Measurements from ENCODE around the gene RFC2.

RFC2 gene

GRCh38 chr7:74277636-74278035 lies 23.4 kb upstream of the RFC2 start:
- DNase-seq (ENCODE audit: low read depth), result no peak
- TF ChIP-seq POLR2A (IDR thresholded peaks at IDR 0.05; ENCODE audit: extremely low read depth, insufficient read length), result no peak
- TF ChIP-seq, protein P1, sequence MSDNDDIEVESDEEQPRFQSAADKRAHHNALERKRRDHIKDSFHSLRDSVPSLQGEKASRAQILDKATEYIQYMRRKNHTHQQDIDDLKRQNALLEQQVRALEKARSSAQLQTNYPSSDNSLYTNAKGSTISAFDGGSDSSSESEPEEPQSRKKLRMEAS (IDR thresholded peaks at IDR 0.05; ENCODE audit: low read depth, low read length), result no peak
- TF ChIP-seq MYC (IDR thresholded peaks at IDR 0.05; ENCODE audit: low read depth, low read length), result no peak
- TF ChIP-seq CTCF (IDR thresholded peaks at IDR 0.05; ENCODE audit: low read depth, low read length), result no peak
- H3K4me3 ChIP-seq (ENCODE audit: low read depth, low read length), result no peak overlapping the region

- DNase-seq (ENCODE audit: low read depth), result peak; percentile 75
These were observed 21.2 kb upstream of the RFC2 start for GRCh38 chr7:74275401-74275881.

DNA sequence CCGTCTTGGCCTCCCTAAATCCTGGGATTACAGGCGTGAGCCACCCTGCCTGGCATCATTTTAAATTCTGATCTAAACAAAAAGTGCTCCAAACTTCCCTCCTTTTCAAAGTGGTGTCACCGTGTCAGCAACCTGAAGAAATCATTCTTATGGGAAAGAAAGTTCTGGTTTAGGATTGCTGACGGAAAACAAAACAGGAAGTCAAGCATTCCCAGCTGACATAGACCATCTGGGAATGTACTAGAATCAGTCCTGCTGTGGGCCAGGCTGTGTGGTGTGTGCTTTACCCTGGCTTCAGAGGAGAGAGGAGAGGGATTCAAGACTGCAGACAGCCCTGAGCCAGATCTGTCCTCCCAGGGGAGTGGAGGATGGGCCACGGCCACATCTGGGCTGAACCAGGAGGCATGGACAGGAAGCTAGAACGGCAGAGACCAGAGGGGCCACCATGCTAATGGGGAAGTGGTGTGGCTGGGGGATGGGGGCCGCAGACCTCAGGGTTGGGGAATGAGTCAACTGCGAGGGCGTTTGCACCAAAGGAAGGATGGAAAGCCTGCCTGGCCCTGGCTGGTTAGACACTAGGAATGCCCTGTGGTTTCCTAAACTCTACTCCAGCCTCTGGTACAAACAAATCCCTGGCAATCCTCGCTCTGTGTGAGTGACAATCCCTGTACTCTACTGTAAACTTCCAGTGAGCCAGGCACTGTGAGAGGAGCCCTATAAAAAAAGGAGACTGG lies 18.3 kb upstream of the RFC2 start:
- H3K4me3 ChIP-seq (ENCODE audit: low read depth, low read length), result peak overlapping the region; percentile 40
- TF ChIP-seq POLR2A (IDR thresholded peaks at IDR 0.05; ENCODE audit: extremely low read depth, insufficient read length) (no peak), CTCF (IDR thresholded peaks at IDR 0.05; ENCODE audit: low read depth, low read length) (no peak), MYC (IDR thresholded peaks at IDR 0.05; ENCODE audit: low read depth, low read length) (peak; percentile 98)
- TF ChIP-seq, protein P1 (IDR thresholded peaks at IDR 0.05; ENCODE audit: low read depth, low read length), result peak; percentile 92
- DNase-seq (ENCODE audit: low read depth), result peak; percentile 100

More at GRCh38 chr7:74275401-74275881, 21.2 kb upstream of the RFC2 start:
- TF ChIP-seq, protein P1 (IDR thresholded peaks at IDR 0.05; ENCODE audit: low read depth, low read length), result peak; percentile 77
- TF ChIP-seq POLR2A (IDR thresholded peaks at IDR 0.05; ENCODE audit: extremely low read depth, insufficient read length) (no peak), CTCF (IDR thresholded peaks at IDR 0.05; ENCODE audit: low read depth, low read length) (peak; percentile 88), MYC (IDR thresholded peaks at IDR 0.05; ENCODE audit: low read depth, low read length) (peak; percentile 62)
- H3K4me3 ChIP-seq (ENCODE audit: low read depth, low read length), result no peak overlapping the region

DNA sequence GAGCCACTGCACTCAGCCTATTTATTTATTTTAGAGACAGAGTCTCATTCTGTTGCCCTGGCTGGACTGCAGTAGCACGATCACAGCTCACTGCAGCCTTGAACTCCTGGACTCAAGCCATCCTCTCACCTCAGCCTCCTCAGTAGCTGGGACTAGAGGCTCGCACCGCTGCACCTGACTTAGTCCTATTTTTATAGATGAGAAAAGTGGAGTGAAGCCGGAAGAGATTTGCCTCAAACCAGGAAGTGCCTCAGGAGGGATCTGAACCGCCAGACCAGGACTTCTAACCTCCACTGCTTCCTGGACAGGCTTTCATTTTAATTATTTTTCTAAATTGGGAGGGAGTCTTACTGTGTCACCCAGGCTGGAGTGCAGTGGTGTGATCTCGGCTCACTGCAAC lies 17.5 kb upstream of the RFC2 start:
- H3K4me3 ChIP-seq (ENCODE audit: low read depth, low read length), result no peak overlapping the region
- TF ChIP-seq MYC (IDR thresholded peaks at IDR 0.05; ENCODE audit: low read depth, low read length) (no peak), CTCF (IDR thresholded peaks at IDR 0.05; ENCODE audit: low read depth, low read length) (no peak), POLR2A (IDR thresholded peaks at IDR 0.05; ENCODE audit: extremely low read depth, insufficient read length) (no peak)
- TF ChIP-seq, protein P1 (IDR thresholded peaks at IDR 0.05; ENCODE audit: low read depth, low read length), result no peak
- peak; percentile 82 for DNase-seq (ENCODE audit: low read depth)

DNA sequence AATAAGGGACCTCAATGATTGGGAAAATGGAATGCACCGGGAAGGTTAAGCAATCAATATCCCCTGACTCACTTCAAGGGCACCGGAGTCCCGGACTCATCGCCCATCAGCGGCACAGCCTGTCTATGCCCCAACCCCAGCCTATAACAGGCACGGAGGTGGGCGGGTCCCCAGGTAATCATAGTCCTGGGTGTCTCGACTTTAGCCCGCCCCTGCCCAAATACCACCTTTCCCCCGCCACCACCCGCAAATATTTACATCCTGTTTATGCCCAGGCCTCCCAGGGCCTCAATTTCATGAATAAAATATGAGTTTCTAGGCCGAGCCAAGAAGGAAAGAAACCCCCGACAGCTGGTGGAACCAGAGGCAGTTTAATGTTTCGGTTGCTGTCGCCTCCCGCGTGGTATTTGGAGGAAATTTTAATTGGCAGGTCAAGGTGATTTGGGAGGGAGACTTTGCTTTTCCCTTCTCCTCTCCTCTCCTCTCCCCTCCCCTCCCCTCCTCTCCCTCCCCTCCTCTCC lies 15.6 kb upstream of the RFC2 start:
- TF ChIP-seq MYC (IDR thresholded peaks at IDR 0.05; ENCODE audit: low read depth, low read length), result no peak
- TF ChIP-seq, protein P1 (IDR thresholded peaks at IDR 0.05; ENCODE audit: low read depth, low read length), result peak; percentile 53; the same call in 1 of the 2 replicates
- H3K4me3 ChIP-seq (ENCODE audit: low read depth, low read length), result peak overlapping the region; percentile 12
- DNase-seq (ENCODE audit: low read depth), result peak; percentile 80

All from NB4 (cell line).